Ovary (tissue), 3 donors: ENCODE results near the gene COPZ2.

Experiments
- EP300 ChIP-seq: sonication (generic); formaldehyde crosslinking; IDR thresholded peaks from one replicate; pipeline ENCODE4 v1.6.1; 2017; ENCODE audit warnings: antibody characterized with exemption
- TF ChIP-seq, protein P1 (sequence below), 3 donors: fragments of 450-650 bp in 2 of 3; fragments of 200-600 bp in 1 of 3; IDR thresholded peaks; one replicate each; pipeline versions ENCODE4 v1.5.1 to v1.8.0; 2016 to 2022; ENCODE audit warnings: antibody characterized with exemption in 3 of 3, mild to moderate bottlenecking in 1 of 3
- donor health status: DM: no; HTN: no; CAD: no.

DNA sequence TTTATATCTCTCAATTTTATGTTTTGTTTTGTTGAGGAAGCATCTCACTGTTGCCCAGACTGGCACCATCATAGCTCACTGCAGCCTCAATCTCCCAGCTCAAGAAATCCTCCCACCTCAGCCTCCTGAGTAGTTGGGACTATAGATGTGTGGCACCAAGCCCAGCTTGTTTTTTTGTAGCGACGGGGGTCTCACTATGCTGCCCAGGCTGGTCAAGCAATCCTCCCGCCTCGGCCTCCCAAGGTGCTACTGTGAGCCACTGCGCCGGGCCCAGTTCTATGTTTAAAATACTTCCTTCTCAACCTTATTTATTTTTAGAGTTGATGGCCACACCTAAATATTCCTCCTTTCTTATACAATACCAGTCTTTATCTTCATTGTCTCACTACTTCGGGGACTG is 8.7 kb upstream of the COPZ2 start:
- no peak for TF ChIP-seq EP300
- TF ChIP-seq, protein P1, sequence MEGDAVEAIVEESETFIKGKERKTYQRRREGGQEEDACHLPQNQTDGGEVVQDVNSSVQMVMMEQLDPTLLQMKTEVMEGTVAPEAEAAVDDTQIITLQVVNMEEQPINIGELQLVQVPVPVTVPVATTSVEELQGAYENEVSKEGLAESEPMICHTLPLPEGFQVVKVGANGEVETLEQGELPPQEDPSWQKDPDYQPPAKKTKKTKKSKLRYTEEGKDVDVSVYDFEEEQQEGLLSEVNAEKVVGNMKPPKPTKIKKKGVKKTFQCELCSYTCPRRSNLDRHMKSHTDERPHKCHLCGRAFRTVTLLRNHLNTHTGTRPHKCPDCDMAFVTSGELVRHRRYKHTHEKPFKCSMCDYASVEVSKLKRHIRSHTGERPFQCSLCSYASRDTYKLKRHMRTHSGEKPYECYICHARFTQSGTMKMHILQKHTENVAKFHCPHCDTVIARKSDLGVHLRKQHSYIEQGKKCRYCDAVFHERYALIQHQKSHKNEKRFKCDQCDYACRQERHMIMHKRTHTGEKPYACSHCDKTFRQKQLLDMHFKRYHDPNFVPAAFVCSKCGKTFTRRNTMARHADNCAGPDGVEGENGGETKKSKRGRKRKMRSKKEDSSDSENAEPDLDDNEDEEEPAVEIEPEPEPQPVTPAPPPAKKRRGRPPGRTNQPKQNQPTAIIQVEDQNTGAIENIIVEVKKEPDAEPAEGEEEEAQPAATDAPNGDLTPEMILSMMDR (IDR thresholded peaks at IDR 0.05) = no peak
